GM18498 (cell line): ENCODE data around the gene S100A14.
A peak's percentile ranks its signal among the peaks of the same experiment; 100 is the strongest.

Experiments used
- ATAC-seq: cut with Tn5 transposase; IDR thresholded peaks from one replicate; pipeline ENCODE4 v1.9.1; 2021; ENCODE audit warnings: mild to moderate bottlenecking, moderate library complexity; ENCODE audit not compliant: unreplicated experiment

The S100A14 gene

GRCh38 chr1:153616917-153617311, 789 bp upstream of the S100A14 start:
- no peak for ATAC-seq

GRCh38 chr1:153615406-153615805, 719 bp downstream of the S100A14 start:
- no peak for ATAC-seq

DNA sequence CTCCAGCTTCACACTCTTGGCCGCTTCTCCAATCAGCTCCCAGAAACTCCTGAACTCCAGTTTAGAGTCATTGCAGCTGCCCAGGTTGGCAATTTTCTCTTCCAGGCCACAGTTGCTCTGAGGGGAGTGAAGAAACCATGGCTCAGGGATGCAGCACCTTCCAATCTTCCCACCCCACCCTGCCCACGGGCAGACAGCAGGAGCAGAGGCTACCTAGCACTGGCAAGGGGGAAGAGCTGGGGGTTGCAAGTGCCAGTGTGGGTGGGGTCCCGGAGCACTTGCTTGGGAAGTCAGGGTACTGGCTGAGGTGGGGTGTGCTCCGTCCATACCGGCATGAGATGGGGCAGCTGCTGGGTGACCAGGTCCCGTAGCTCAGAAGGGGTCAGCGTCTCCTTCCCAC, 1.2 kb downstream of the S100A14 start:
- ATAC-seq, result no peak

- ATAC-seq, result no peak
Measured at GRCh38 chr1:153614189-153614900, 1.8 kb downstream of the S100A14 start.

DNA sequence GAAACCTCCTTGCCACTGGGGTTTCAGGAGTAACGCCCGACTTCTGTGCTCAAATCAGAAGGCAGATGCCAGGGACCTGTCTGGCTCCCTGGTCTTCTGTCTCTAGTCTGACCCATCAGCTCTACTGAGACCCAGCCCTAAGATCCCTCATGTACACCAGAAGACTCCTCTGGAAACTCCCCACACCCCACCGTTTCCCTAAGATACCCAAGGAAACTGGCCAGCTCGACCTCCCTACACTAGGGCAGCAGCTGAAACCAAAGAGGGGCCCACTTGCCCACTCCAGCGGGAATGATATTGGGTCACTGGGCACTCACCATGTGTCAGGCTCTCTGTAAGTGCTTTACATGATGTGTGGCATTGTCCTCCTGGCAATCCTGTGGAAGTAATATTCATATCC, 2.7 kb downstream of the S100A14 start:
- ATAC-seq, result no peak

DNA sequence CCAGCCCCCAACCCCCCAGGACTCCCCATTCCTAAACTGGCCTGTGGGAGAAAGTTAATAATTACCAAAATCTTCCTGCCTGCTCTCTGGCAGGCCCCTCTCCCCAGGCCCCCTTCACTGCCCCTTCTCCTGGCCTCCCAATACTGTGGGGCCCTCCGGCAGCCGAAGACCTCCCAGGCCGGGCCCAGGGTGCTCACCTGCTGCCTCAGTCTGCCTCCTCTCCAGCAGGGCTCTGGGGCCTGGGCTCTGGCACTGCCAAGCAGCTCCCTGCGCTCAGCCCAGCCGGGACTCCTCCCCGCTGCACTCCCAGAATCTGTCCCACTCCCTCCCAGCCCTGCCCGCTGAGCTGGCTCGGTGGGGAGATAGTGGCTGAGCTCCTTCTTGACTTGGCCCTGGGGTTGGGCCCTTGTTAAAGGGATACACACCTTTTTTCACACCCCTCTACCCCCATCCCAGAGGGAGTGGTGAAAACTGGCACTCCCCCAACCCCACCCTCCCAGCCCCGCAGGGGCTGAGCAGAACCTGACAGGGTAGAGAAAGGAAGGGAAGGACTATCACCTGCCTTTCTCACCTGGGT, 3.3 kb downstream of the S100A14 start, which contains the start of gene S100A16:
TSS of gene S100A16 (minus strand) at position 383 of the 577 bp plus-strand sequence. CDS start 4,986 bp downstream, outside the sequence.
- no peak for ATAC-seq

DNA sequence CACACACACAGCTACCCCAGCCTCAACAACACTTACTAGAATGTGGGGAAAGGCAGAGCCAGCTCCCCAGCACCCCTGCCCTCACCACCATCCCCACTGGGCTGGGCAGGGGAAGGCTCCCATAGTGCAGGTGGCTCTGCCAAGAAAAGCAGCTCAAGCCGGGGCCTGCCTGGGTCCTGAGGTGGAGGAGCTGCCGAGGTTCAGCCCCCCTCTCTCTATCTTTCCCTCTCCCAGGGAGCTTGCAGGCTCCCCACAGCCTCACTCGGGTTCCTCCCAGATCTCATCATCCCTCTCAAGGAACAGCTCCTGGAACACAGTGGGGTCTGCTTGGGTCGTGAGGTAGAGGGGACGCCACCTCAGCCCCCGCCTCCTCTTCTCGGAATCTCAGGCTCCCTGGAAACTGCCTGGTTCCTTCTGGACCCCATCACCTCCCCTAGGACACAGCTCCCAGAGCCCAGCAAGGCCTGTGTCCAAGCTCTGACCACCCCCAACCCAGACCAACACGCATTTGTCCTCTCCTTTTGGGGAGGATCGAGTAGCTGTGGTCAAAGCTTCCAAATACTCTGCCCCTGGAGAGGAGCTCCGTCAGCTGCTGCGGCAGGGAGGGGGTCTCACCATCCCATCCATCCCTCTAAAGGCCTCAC, 3.9 kb downstream of the S100A14 start:
- no peak for ATAC-seq

GRCh38 chr1:153611356-153611755, 4.8 kb downstream of the S100A14 start:
- ATAC-seq, result no peak

GRCh38 chr1:153610811-153611301, 5.3 kb downstream of the S100A14 start:
- ATAC-seq, result no peak

GRCh38 chr1:153610334-153610733, 5.8 kb downstream of the S100A14 start:
- no peak for ATAC-seq

- no peak for ATAC-seq
Measured at GRCh38 chr1:153609585-153609907, 6.6 kb downstream of the S100A14 start.

DNA sequence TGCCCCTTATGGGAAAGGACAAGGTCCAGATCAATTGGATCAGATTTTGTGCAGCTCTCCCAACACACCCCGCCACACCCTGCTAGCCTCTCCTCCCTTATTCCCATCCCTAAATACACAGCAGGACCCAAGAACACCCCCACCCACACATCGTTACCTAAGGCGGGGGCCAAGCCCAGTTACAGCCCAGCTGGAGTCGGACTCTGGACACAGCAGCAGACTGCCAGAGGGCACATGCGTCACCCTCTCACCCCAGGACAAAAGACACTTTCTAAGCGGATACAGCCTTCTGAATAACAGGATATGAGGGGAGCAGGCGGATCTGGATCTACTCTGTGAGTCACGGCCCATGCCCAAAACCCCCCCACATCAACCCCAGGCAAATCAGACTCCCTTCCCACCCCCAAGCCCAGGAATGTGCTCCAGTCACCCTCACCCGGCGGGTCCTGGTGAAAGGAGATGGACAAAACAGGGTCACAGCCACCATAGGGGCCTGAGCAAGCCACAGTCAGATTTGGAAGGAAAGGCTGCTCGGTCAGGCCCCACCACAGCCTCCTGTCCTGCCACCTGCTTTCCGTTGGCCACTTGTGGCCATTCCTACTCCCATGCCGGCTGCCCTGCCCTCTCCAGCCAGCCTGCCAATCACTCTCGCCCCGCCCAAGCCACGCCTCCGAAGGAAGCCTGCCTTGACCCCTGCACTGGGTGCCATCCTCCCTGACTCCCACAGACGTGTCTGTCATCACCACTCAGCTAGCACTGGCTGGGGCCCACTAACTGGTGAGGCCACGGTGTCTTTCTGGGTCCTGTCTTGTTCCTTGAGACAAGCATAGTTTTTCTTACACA, 7.2 kb downstream of the S100A14 start:
- ATAC-seq, result no peak

- no peak for ATAC-seq
Measured at GRCh38 chr1:153608089-153608682, 7.9 kb downstream of the S100A14 start.

DNA sequence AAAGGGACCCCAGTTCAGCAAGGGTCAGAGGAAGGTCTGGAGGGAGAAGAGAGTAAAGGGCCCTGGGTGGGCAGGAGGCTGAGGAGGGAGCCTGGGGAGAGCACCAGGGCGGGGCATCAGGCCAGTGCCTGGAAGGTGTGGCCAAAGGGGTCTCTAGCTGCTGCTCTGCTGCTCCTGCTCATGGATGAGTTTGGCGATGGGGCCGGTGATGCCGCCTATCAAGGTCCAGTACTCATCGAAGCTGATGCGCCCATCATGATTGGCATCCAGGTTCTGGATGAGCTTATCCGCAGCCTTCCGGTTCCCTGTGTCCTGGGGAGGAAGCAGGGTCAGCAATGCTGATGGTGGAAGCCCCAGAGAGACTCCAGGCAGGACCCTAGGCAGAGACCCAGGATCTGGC, 8.7 kb downstream of the S100A14 start:
- no peak for ATAC-seq

DNA sequence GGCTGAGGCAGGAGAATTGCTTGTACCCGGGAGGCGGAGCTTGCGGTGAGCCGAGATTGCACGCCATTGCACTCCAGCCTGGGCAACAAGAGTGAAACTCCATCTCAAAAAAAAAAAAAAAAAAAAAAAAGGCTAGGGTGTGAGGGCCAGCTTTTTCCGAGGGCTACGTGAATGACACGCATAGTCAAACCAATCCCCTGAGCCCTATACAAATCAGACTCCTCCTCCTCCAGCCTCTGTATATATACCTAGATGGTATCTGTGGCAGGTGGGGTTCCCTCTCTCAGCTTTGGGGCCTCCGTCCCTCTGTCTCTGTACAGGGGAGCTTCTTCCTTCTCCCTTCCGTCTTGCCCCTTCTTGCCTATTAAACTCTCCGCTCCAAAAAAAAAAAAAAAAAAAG, 9.9 kb downstream of the S100A14 start:
- no peak for ATAC-seq

DNA sequence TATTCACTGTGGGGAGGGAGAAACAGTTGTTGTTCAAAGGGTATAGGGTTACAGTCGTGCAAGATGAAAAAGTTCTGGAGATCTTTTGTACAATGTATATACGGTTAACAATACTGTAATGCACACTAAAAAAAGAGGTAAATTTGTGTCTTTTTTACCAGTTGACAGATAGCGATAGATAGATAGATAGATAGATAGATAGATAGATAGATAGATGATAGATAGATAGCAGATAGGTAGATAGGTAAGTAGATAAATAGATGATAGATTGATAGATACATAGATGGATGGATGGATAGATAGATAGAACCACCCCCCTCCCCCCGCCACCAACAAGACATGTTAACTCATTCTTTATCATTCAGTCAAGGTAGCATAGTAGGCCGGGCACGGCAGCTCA, 13.4 kb downstream of the S100A14 start:
- no peak for ATAC-seq

- ATAC-seq, result no peak
Measured at GRCh38 chr1:153599847-153600246, 16.3 kb downstream of the S100A14 start.

GRCh38 chr1:153598309-153599172, 17.6 kb downstream of the S100A14 start:
- ATAC-seq, result peak; percentile 98

- no peak for ATAC-seq
Measured at GRCh38 chr1:153597206-153597605, 18.9 kb downstream of the S100A14 start.

GRCh38 chr1:153592748-153593147, 23.4 kb downstream of the S100A14 start:
- no peak for ATAC-seq
